GM20000 (cell line): ENCODE data around the gene CSF2RB.

Experiments used
- DNase-seq: peaks from one replicate; pipeline ENCODE4 v3.0.0; 2012; ENCODE audit warnings: low spot score
- TF ChIP-seq, protein P1 (sequence below): IDR thresholded peaks from 2 replicates; pipeline ENCODE4 v1.5.1; 2012; ENCODE audit warnings: mild to moderate bottlenecking, control low read depth; ENCODE audit errors: extremely low read depth, missing control alignments

Gene CSF2RB

DNA sequence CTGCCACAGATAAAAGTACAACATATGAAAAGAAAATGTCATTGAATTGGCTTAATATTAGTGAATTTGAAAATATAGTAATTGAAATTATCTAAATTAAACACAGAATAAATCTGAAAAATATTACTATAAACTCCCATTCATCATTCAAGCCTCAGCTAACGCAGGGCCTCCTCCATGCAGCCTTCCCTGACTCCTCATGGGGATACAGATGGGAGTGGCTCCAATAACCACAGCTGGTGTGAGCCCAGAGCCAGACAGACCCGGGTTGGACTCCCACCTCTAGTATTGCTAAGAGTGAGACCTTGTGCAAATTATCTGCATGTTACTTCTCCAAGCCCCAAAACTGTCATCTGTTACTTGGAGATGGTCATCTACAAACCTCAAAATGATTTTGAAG, 44.9 kb downstream of the CSF2RB start:
- TF ChIP-seq, protein P1, sequence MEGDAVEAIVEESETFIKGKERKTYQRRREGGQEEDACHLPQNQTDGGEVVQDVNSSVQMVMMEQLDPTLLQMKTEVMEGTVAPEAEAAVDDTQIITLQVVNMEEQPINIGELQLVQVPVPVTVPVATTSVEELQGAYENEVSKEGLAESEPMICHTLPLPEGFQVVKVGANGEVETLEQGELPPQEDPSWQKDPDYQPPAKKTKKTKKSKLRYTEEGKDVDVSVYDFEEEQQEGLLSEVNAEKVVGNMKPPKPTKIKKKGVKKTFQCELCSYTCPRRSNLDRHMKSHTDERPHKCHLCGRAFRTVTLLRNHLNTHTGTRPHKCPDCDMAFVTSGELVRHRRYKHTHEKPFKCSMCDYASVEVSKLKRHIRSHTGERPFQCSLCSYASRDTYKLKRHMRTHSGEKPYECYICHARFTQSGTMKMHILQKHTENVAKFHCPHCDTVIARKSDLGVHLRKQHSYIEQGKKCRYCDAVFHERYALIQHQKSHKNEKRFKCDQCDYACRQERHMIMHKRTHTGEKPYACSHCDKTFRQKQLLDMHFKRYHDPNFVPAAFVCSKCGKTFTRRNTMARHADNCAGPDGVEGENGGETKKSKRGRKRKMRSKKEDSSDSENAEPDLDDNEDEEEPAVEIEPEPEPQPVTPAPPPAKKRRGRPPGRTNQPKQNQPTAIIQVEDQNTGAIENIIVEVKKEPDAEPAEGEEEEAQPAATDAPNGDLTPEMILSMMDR = no peak
- DNase-seq = no peak

DNA sequence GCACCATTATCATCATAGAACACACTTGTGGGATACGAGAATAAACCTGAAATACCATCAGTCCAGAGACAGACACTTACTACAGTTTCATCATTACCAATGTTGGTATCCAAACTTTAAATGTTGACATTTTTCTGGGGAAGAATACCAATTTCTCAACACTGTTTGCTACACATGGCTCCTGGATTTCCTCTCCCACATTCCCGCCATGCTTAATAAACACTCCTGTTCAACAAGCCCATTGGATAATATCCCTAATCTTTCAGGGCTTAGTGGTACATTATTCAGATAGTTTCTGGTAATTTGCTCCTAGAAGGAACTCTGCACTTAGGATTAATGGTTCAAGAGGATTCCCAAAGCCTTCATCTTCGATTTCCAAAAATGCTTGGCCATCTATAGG, 48.2 kb downstream of the CSF2RB start:
- TF ChIP-seq, protein P1 = no peak
- no peak for DNase-seq

DNA sequence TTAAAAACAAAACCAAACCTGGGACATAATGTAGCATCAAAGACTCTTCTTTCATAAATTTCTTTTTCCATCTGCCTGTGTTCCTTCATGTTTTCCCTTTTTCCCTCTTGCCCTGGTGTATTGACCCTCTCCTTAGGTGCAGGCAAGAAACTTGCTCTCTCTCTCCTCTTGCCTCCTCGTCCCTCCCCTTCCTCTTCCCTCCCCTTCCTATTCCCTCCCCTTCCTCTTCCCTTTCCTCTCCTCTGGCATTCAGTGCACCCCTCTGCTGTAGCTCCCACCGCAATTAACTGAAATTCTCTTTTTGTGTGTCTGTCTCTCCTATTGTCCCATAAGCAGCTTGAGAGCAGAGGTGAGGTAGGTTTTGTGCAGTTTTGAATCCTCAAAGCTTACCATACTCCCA, 49.9 kb downstream of the CSF2RB start:
- DNase-seq = no peak
- TF ChIP-seq, protein P1 = no peak

DNA sequence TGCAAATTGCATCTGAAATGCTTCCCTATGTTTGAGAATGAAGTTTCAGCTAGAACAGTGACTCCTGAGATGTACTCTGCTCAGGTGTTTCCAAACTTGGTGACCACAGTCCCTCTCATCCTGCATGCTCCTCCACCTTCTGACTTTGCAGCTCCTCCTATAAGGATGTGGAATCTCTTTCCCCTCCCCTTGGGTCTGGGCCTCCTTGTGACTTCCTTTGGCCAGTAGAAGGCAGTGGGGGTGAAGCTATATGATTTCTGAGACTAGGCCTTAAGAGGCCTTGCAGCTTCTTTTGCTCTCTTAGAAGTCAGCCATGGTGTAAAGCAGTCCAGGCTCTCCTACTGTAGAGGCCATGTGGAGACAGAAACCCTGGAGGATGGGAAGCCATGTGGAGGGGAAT, 50.7 kb downstream of the CSF2RB start:
- TF ChIP-seq, protein P1 = no peak
- no peak for DNase-seq

DNA sequence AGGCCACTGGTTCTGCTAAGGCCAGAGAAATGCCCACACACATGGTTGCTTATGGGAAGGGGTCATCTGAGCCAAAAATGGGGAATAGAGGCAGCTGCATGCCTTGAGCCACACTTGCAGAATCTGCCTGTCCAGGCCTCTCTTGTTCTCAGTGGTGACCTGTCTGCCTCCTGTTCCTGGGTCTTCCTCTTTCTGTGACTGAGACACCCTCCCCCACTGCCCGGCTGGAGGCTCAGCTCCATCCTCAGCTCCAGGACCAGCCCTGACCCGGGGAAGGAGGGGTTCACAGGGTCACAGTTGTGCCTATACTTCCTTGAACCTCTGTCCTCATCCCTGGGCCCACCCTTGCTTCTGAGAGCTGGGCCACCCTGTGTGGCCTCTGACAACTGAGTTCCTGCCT, 52.3 kb downstream of the CSF2RB start:
- TF ChIP-seq, protein P1 = no peak
- no peak for DNase-seq

DNA sequence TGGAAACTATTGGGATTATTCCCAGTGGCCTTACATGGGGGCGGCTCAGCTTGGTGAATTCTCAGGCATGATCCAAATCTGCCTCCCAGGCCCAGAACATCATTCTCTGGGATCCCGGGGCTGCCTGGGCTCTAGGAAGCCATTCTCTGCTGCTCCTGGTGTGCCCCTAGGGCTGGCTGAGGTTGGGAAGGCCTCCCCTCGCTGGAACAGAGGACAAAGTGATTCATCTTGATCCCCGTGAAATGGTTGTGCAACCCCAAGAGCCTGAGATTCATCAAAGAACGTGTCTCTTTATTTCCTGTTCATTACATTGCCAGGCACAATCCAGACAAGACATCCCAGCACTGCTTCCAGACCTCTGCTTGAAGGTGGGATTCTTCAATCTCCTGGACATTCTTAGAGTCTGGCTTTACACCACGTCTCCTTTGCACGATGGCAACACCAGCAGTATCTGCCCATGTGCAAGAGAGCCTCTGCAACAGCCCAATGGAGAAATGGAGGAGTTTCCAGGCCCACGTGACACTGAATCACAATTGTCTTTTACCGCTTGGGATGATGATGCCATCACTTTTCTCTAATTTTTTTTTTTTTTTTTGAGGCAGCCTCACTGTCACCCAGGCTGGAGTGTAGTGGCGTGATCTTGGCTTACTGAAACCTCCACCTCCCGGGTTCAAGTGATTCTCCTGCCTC, 53.6 kb downstream of the CSF2RB start:
- no peak for DNase-seq
- TF ChIP-seq, protein P1 = no peak

DNA sequence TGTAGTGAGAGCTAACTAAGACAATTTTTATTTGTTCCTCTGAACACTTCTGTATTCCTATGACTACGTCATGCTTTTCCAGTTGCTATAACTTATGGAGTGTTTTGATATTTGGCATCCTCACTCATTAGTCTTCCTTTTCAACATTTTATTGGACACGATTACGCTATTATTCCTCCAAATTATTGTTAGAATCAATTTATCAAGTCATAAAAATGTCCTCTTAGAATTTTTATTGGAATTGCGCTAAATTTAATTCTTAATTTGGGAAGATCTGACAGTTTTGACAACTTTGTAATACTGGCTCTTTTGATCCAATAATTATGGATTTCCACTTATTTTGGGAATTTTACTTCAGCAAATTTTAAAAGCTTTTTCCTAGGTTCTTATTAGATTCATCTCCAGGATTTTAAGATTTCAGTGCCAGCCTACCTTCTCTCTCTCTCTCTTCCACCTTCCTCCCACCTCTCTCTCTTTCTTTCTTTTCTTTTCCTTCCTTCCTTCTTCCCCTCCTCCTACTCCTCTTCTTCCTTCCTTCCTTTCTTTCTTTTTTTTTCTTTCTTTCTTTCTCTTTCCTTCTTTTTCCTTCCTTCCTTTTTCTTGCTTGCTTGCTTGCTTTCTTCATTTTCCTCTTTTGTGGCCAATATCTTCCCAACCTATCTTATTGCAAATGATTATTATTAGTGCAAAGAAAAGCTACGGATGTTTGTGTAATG, 55.0 kb downstream of the CSF2RB start:
- TF ChIP-seq, protein P1 = no peak
- no peak for DNase-seq
